OCI-M2 (cell line): ENCODE measurements around the gene RBM24.

Experiments
- DNase-seq: peaks from one replicate; lab custom pipeline; 2025; ENCODE audit not compliant: unreplicated experiment; lab: John Stamatoyannopoulos, UW

The RBM24 gene

GRCh38 chr6:17281100-17281496 lies at the start of gene RBM24:
Gene RBM24, plus strand, starts transcription at chr6:17281361. Its CDS starts 221 bp downstream, at chr6:17281582.
- DNase-seq: no peak

- no peak for DNase-seq
Observed at GRCh38 chr6:17233531-17233930, 47.6 kb upstream of the RBM24 start.

- DNase-seq: no peak
Observed at GRCh38 chr6:17237246-17237645, 43.9 kb upstream of the RBM24 start.

GRCh38 chr6:17239260-17239659 lies 41.9 kb upstream of the RBM24 start:
- DNase-seq: no peak

GRCh38 chr6:17240803-17241500 lies 40.2 kb upstream of the RBM24 start:
- DNase-seq: no peak

GRCh38 chr6:17242087-17242486 lies 39.1 kb upstream of the RBM24 start:
- DNase-seq: no peak

- DNase-seq: no peak
Observed at GRCh38 chr6:17250237-17250636, 30.9 kb upstream of the RBM24 start.

GRCh38 chr6:17251953-17252352 lies 29.2 kb upstream of the RBM24 start:
- no peak for DNase-seq

GRCh38 chr6:17258749-17259148 lies 22.4 kb upstream of the RBM24 start:
- DNase-seq: no peak

- no peak for DNase-seq
Observed at GRCh38 chr6:17265570-17265969, 15.6 kb upstream of the RBM24 start.

- DNase-seq: no peak
Observed at GRCh38 chr6:17267566-17267965, 13.6 kb upstream of the RBM24 start.

- no peak for DNase-seq
Observed at GRCh38 chr6:17268114-17268513, 13.0 kb upstream of the RBM24 start.

GRCh38 chr6:17269840-17270239 lies 11.3 kb upstream of the RBM24 start:
- no peak for DNase-seq

- no peak for DNase-seq
Observed at GRCh38 chr6:17271628-17272027, 9.5 kb upstream of the RBM24 start.

- no peak for DNase-seq
Observed at GRCh38 chr6:17276766-17277165, 4.4 kb upstream of the RBM24 start.

- no peak for DNase-seq
Observed at GRCh38 chr6:17277256-17277655, 3.9 kb upstream of the RBM24 start.

GRCh38 chr6:17278289-17279063 lies 2.7 kb upstream of the RBM24 start:
- DNase-seq: no peak

- DNase-seq: no peak
Observed at GRCh38 chr6:17280138-17280537, 1.0 kb upstream of the RBM24 start.

GRCh38 chr6:17280552-17281090 lies 540 bp upstream of the RBM24 start:
- DNase-seq: no peak

- DNase-seq: no peak
Observed at GRCh38 chr6:17281497-17282481, 628 bp downstream of the RBM24 start.

- DNase-seq: no peak
Observed at GRCh38 chr6:17283074-17283473, 1.9 kb downstream of the RBM24 start.
